ENCODE data around the gene LGALS9.
A peak's percentile ranks its signal among the peaks of the same experiment; 100 is the strongest.
"Not testable (repeated sequence)": the region's sequence is repeated elsewhere in the genome, so short reads cannot be mapped to it uniquely, and the experiment has no call there.

The LGALS9 gene

DNA sequence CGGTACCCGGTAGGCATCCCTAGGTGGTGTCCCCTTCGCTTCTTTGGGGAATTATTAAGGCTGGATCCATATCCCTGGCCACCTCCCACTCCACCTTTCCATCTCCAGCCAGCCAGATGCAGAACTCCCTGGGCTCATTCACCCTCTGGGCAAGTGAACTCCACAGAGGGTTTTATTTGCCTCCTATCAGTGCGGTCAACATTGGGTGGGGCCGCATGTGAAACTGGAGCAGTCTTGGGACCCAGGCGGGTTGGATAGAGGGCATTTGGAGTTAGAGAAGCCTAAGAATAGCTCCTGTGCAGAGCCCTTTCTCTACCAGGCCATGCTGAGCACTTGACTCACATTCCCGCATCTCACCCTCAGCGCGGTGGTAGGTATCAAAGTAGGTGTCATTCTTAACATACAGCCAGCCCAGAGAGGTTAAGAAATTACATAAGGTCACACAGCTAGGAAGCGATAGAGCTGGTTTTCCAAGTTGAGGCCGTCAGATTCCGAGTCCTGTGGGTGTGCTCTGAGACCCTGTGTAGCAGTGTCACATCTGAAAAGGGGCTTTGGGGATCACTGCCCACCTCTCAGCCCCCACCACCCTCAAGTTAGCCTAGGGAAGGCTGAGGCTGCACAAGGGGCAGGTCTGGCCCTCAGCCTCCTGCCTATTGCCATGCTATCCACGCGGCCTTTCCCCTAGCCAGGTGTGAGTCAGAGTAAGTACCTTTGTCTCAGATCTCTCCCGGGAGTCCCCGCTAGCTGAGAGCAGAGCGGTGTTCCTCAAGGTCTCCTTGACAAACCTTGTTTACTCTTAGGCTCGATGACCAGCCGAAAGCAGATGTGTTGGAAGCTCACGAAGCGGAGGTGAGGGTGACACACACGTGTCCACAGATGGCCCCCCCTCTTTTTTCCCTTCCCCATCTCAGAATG, 26.9 kb upstream of the LGALS9 start:
- no peak for DNase-seq

DNA sequence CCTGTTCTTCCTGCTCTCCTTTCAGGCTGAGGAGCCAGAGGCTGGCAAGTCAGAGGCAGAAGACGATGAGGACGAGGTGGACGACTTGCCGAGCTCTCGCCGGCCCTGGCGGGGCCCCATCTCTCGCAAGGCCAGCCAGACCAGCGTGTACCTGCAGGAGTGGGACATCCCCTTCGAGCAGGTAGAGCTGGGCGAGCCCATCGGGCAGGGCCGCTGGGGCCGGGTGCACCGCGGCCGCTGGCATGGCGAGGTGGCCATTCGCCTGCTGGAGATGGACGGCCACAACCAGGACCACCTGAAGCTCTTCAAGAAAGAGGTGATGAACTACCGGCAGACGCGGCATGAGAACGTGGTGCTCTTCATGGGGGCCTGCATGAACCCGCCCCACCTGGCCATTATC, 25.6 kb upstream of the LGALS9 start:
- no peak for DNase-seq

DNA sequence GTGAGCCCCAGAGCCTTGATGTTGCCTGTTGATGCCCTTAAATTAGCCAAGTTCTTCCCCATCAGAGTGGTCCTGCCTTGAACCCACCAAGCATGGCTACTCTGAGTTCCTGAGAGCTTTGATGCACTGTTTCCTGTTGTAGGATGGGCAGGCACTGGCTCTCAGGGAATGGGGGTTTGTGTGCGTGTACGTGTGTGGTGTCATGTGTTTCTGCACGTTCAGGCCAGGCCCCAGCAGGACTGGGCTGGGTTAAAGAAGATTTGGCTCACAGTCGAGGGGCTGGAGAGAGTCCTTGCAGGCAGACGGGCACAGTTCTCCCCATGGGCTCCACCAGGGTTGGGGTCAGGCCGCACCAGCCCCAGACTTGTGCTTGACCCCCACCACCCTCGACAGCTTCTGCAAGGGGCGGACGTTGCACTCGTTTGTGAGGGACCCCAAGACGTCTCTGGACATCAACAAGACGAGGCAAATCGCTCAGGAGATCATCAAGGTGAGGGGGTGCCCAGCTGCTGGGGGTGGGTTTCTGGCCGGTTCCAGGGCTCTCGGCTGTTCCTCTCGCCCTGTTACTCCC, 23.4 kb upstream of the LGALS9 start:
- DNase-seq = no peak

DNA sequence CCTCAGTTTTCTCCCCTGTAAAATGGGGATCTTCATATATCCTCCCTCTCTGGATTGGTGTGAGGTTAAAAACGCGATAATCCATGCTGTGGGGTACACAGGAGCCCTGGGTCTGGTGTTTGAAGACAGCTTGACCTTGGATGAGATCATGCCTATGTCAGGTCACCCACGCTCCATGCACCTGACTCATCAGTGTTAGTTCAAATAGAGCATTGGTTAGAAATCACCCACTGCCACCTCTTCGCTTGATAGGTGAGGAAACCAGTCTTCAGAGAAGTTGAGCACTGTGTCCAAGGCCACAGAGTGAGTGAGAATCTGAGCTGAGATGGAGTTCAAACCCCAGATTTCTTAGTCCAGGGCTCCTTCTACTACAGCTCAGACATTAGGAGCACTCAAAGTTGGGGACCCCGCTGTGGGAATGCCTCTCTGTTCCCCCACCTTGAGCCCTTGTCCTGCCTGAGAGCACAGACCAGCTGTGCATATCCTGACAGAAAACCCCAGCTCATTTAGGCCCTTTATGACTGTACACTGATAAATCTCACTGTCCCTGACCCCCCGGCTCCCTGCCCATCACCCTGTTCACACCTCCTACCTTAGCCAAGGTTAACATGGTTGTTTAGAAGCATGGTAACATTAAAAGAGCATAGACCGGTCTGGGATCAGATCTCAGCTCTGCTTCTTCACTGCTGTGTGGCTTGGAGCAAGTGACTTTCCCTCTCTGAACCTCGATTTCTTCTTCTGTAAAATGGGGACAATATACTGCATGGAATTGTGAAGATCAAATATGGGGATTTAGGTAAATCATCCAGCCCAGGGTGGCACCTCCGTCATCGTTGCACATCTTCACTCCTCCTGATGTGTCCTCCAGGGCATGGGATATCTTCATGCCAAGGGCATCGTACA, 22.4 kb upstream of the LGALS9 start:
- DNase-seq = no peak

DNA sequence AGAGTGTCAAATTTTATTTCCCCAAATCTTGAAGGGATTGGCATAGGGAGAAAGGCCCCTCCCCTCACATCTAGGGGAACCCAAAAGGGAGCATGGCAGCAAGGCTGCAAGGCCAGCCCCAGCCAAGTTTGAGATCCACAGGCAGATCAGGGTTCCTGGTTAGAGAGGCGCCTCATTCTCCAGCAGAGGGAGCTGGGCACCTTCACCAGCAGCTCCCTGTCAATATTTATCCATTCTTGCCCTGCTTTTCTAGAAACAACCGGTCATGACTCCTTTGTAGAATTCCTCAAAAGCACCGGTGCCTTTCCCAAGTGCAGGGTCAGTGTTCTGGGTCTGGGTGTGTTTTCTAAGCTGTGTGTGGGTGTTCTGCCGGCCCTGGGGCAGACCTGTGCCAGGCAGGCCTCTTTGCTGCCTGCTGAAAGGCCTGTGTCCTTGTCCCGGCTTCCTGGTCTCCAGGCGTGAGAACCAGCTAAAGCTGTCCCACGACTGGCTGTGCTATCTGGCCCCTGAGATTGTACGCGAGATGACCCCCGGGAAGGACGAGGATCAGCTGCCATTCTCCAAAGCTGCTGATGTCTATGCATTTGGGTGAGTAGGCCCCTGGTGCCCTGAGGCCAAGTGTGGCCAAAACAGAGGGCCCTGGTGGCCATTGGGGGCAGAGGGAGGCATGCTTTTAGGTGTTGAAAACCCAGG, 21.2 kb upstream of the LGALS9 start:
- no peak for DNase-seq

DNA sequence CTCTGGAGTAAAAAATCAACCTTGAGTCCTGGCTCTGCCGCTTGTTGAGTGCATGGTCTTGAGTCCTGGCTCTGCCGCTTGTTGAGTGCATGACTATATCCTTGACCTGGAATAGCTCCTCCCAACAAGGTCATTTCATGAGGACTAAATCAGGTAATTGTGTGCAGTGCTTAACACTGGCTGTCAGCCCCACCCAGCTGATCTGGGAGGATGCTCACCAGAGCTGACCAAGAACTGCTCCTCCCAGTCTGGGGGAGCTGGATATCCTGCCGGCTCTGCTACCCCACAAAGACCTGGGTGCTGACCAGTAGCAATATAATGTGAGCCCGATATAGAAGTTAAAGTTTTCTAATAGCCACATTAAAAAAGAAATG, 20.7 kb upstream of the LGALS9 start:
- DNase-seq = no peak

DNA sequence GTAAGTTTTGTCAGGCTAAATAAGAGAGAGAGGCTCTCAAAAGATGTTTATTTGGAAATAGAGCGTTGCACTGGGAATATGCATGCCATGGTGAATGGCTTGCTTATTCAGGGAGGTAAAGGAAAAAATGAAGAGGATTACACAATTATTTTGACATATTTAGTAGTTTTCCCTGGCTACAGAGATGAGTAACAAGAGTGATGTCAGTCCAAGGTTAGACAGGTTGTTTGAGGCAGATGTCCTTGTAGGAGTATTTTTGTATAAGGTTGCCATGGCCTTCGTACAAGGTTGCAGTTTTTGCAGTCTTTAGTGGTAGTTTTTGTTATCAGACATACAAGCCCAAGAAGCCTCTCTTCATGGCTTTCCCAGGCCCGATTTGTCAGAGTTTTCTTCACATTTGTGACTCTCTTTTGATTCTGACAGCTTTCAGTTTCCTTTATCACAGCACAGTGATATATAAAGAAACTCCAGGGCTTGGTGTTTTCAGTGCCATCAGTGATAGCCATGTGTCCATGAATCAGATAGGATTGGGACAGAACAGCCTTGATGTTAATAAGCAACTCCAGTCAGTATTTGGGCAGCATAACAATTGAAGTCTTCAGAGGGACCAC, 18.7 kb upstream of the LGALS9 start:
- no peak for DNase-seq

DNA sequence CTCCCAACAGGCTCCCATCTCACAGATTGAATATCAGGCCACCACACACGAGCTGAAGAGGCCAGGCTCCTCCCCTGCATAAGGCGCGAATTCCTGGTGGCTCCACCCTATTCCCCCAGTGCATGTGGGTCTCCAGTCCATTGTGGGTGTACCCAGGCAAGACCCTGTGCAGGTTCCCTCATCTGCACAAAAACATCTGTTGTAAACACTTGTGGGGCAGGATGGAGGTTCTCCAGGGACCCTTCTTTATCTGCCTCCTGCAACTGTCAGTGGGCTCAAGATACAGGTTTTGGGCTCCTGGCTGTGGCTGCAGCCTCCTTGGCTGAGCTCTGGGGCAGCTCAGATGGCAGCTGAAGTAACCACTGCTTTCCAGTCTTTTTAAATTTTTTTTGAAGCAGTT, 17.6 kb upstream of the LGALS9 start:
- DNase-seq = no peak

DNA sequence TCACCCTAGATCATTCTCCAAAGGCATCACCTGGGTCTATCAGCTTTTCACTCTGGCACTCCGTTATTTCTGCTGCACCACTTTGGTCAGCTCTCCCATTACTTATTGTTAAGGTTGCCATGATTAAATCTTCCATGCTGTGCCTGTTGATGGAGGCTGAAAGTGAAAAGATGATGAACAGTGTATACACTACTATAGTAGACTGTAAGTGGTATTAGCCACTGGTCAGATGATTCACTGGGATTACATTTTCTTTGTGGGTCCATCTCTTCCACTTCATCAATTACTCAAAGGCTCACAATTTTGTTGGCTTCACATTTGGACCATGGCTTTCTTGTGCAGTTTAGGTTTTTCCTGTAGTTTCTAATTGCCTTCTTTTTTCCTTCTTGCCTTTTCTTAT, 15.9 kb upstream of the LGALS9 start:
- no peak for DNase-seq

DNA sequence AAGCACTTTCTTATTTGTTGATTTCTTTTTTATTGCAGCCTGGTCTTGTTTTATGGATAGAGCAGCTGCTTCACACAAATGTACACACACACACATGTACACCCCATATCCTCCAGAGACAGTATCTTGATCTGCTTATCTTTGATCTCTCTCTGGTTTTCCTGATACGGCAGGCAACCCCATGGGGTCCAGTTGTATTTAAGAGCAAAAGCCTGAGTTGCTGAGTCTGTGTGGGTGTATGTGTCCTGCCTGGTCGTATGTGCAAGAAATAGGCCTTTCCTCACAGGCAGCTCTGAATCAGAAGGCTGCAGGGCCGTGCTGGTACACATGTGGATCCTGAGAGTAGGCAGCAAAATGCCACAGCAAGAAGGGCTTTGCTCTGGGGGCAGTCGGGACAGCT, 14.6 kb upstream of the LGALS9 start:
- DNase-seq = no peak

DNA sequence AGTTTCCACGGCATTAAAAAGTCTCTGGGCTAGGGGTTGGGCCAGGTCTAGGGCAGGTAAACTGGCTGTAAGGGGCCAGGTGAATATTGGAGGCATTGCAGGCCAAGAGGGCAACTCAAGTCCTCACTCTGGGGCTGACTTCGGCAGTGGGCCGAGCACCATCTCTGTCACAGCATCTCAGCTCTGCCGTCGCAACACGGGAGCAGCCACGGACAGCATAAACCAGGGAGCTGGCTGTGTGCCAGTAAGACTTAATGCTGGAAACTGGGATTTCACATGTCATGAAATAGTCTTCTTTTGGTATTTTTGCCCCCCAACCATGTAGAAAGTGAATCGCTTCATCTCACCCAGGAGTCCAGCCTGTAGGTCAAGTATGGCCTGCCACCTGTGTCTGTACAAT, 12.6 kb upstream of the LGALS9 start:
- DNase-seq = no peak

DNA sequence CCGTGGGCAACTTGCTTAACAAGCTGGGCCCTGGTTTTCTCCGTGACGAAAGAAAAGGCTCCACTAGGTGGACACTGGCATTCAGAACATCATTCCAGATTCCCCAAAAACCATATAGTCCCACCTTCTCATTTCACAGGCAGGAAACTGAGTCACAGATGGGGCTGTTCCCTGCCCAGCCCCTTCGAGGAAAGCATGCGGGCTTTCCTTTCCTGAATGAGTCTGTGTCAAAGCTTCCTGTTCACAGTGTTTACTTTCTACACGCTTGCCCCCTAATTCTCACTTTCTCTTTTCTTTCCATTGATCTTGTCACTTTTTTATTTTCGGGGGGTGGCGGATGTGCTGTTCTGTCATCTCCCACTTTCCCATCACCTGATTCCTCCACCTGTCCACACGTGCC, 10.3 kb upstream of the LGALS9 start:
- DNase-seq = no peak

DNA sequence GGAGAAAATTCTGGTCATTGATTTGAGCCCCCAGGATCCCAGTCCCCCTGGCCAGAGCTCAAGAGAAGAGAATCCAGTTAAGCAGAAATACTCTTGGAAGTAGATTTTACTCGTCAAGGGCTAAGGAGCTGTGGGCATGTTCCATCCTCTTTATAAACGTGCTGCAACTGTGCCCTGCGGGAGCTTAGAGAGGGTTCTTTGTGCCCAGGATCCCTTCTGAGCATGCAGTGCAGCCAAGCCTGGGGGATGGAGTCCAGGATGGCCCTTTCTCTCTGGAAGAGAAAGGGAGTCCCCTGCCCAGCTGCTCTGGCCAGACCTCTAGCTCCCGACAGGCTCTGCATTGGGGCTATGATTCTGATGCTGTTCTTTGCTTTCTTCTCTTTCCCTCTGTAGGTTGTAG, 9.5 kb upstream of the LGALS9 start:
- DNase-seq = no peak

DNA sequence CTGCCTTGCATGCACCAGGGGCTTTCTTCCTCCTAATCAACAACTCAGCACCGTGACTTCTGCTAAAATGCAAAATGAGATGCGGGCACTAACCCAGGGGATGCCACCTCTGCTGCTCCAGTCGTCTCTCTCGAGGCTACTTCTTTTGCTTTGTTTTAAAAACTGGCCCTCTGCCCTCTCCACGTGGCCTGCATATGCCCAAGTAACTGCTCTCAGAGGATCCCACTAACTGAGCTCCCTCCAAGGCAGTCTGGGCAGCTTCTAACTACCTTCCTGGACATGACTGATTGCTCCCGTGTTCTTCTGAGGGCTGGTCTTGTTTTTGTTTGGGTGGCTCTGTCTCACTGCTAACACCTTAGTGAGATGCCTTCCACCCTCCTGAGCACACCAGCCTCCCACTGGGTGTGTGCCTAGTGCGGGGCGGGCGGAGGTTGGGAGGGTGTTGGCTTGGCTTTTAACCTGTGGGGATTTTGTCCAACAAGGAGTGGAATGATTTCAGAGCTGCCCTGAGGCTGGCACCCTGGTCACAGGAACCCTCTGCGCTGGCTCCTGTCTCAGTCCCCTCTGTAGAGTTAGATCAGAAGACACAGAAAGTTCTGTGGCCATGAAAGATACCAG, 8.9 kb upstream of the LGALS9 start:
- no peak for DNase-seq

DNA sequence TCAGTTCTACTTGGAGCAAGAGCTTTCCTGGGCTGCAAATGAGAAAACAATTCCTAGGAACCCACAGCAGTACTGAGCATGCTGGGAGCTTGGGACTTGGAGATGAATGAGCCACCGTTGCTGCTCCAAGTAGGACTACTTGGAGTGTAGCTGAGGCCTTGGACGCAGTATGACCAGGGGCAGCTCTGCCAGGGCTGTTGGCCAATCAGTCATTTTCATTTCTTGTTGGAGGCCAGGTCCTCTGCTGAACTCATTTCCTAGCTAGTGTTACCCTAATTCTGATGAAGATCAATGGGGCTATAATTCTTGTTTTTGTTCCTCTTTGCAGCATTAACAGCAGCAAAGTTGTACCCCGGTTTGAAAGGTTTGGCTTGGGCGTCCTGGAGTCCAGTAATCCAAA, 8.0 kb upstream of the LGALS9 start:
- peak; percentile 71 for DNase-seq

DNA sequence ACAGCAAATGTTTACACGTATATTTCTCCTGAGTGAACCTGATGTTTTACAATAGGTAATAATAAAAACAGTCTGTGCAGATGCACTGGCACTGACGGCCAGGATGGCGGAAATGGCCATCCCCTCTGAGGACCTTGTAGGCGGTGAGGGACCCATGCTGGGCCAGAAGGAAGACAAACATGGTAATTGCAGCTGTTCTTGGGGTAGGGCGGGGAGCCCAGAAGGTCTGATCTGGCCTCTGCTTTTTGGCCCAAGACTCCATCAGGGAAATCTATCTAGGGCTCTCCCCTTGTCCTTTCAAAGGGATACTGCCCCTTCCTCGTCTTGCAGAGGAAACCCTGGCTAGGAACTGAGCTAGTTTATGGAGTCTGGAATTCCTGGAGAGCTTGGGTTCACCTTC, 7.4 kb upstream of the LGALS9 start:
- DNase-seq = peak; percentile 70

DNA sequence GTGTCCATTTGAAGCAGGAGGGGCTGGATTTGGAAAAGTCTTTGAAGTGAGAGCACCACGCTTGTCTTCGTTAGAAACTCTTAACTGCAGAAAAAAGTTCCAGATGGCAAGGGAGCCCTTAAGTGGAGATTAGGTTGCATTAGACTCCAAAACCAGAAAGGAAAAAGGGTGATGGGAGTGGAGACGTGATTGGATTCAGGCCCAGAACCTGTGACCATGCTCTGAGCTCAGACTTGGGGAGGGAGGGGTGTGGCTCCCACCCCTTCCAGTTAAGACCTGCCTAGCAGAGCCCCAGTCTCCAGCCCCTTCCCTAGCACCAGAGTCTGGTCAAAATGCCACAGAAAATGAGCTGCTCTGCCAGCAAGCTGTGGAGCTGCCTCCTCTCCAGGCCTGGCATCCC, 6.4 kb upstream of the LGALS9 start:
- DNase-seq = no peak

DNA sequence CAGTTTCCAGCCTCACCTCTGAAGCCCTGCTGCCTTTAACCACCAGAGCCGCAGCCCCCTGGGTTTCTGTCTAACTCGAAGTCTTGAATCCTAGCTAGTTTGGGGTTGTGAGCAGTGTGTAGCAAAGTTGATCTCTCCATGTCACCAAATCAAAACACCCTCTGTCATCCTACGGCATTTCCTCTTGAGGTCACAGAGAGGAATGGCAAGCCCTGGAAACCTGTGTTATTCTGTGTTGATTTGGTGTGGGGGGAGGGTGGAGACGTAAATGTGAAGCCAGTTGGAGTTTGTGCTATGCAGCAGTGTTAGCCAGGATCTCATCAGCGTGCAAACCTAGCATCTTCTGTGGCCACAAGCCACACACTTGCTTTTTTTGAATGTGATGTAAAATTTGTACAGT, 5.1 kb upstream of the LGALS9 start:
- DNase-seq = no peak

DNA sequence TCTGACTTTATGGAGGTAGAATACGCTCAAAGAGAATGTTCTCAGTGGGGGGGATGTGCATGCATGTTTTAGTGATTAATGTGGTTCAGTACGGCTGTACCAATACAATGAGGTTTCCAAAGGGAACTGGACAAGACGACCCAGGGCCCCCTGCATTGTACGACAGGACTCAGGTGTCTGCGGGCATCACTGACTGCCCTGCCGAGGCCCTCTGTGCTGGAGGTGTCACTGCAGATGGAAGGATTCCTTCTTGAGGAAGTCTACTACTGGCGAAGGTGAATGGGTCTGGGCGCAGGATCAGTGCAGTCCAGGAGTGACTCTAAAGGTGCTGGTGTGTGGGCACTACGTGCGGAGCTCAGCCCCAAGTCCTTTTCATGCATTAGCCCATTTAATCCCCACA, 3.5 kb upstream of the LGALS9 start:
- DNase-seq = no peak

DNA sequence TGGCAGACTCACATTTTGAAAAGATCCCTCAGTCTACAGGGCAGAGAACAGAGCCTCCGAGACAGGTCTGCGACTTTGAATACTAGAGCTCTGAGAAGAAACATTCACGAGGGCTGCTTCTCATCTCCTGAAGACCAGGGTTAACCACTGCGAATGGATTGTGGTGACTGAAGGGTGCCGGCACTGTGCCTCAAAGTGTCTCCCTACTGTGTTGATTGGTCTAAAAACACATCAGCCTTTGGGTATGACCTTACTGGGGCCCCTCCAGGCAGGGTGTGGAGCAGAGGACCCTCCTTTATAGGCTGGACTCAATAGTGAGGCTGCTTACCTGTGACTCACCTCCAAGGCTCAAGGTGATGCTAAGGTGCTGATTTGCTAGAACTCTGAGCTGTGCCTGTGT, 2.6 kb upstream of the LGALS9 start:
- no peak for DNase-seq

DNA sequence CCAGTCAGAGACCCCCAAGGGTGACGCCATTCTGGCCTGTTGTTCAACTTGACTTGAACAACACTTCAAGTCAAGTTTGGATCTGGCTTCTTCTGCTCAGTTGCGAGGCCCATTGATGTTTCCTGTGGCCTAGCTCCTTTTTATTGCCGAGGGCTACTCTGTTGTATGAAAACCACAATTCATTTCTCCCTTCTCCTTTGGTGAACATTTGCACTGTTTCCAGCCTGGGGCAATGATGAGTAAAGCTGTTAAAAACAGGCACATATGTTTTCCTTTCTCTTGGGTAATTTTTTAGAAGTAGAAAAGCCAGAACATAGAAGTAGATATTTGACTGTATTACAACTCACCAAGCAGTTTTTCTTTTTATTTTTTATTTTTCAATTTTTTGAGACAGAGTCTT, 1.7 kb upstream of the LGALS9 start:
- DNase-seq = not testable (repeated sequence)

DNA sequence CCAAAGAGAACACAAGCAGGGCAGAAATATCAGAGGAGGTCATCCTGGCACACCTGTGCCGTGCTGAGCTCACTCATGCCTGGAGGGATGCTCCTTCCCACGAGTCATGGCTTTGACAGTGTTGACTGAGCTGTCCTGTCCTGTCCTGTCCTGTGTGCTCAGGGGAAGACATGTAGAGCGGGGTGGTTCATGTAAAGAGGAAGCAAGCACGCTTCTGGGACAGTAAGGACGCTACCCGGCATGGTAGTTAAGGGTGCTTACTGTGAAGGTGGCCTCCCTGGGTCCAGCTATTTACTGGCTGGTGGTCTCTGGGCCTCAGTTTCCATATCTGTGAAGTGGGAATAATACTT, 398 bp downstream of the LGALS9 start:
- DNase-seq = no peak
